ENCODE measurements around the gene ZNF516. TPM values are rescaled to one million over a fixed set of nuclear protein-coding genes. Genes with fewer than 3 reads are reported as not detected.

Gene ZNF516
- total and polyA plus RNA-seq, 2 of the 13 experiments (the other 11 are each of a cell fraction or from before 2014, with no cell fraction given), result 16.6 to 18.7 TPM

GRCh38 chr18:76528477-76529432 lies 33.7 kb upstream of the ZNF516 start (continued):
- no peak for TF ChIP-seq EP300 (IDR thresholded peaks at IDR 0.05; ENCODE audit: low read depth in 2 of 2, low read length in 2 of 2)
- 0 out of 2 replicates have a peak, but pooled peaks have one; percentile 44 for TF ChIP-seq EP300 (CRISPR knock-in tag; IDR thresholded peaks at IDR 0.05; ENCODE audit: borderline replicate concordance)
- no peak for TF ChIP-seq FOXA1 (IDR thresholded peaks at IDR 0.05)
- TF ChIP-seq FOXA1 (CRISPR knock-in tag; IDR thresholded peaks at IDR 0.05), result peak; percentile 48
- no peak for TF ChIP-seq BRD4 (CRISPR knock-in tag; IDR thresholded peaks at IDR 0.05)
- no peak for TF ChIP-seq SATB2 (CRISPR knock-in tag; IDR thresholded peaks at IDR 0.05)
- no peak for TF ChIP-seq NR0B2 (CRISPR knock-in tag; IDR thresholded peaks at IDR 0.05)
- TF ChIP-seq MIXL1 (CRISPR knock-in tag; IDR thresholded peaks at IDR 0.05), result no peak
- TF ChIP-seq YEATS2 (CRISPR knock-in tag; IDR thresholded peaks at IDR 0.05; ENCODE audit: borderline replicate concordance), result no peak
- no peak for TF ChIP-seq MATR3 (CRISPR knock-in tag; IDR thresholded peaks at IDR 0.05)
- TF ChIP-seq ZNF891 (CRISPR knock-in tag; IDR thresholded peaks at IDR 0.05), result no peak
- no peak for TF ChIP-seq SKI (IDR thresholded peaks at IDR 0.05; ENCODE audit: partially characterized antibody)
- no peak for TF ChIP-seq TEAD3 (CRISPR knock-in tag; optimal IDR thresholded peaks at IDR 0.05; ENCODE audit: borderline replicate concordance)
- peak; percentile 61; the same call in 1 of the 2 replicates for TF ChIP-seq ARID4A (CRISPR knock-in tag; IDR thresholded peaks at IDR 0.05; ENCODE audit: borderline replicate concordance)
- no peak for TF ChIP-seq FOXP1 (IDR thresholded peaks at IDR 0.05)
- TF ChIP-seq FOXP1 (CRISPR knock-in tag; IDR thresholded peaks at IDR 0.05), result no peak
- TF ChIP-seq HOXA3 (CRISPR knock-in tag; IDR thresholded peaks at IDR 0.05), result peak; percentile 42; the same call in 1 of the 2 replicates
- TF ChIP-seq POLR2AphosphoS2 (IDR thresholded peaks at IDR 0.05; ENCODE audit: low read depth, low read length), result no peak
- no peak for TF ChIP-seq TCF7L2 (IDR thresholded peaks at IDR 0.05; ENCODE audit: low read depth, low read length)
- no peak for TF ChIP-seq ZBTB14 (CRISPR knock-in tag; IDR thresholded peaks at IDR 0.05)
- TF ChIP-seq ZFP82 (CRISPR knock-in tag; IDR thresholded peaks at IDR 0.05; ENCODE audit: borderline replicate concordance), result 0 out of 2 replicates have a peak, but pooled peaks have one; percentile 67
- TF ChIP-seq TGIF2 (CRISPR knock-in tag; IDR thresholded peaks at IDR 0.05), result 0 out of 2 replicates have a peak, but pooled peaks have one; percentile 40
- TF ChIP-seq ZNF121 (CRISPR knock-in tag; IDR thresholded peaks at IDR 0.05), result no peak
- TF ChIP-seq ZNF263 (CRISPR knock-in tag; IDR thresholded peaks at IDR 0.05), result no peak
- TF ChIP-seq ZNF691 (CRISPR knock-in tag; IDR thresholded peaks at IDR 0.05; ENCODE audit: borderline replicate concordance, low read depth), result 0 out of 2 replicates have a peak, but pooled peaks have one; percentile 53
